ENCODE data around the gene UNCX.

The UNCX gene

GRCh38 chr7:1233333-1234048 is 819 bp downstream of the UNCX start:
- no peak for DNase-seq

GRCh38 chr7:1234049-1234880 is 1.6 kb downstream of the UNCX start:
- no peak for DNase-seq

GRCh38 chr7:1234881-1235500 is 2.3 kb downstream of the UNCX start:
- no peak for DNase-seq

DNA sequence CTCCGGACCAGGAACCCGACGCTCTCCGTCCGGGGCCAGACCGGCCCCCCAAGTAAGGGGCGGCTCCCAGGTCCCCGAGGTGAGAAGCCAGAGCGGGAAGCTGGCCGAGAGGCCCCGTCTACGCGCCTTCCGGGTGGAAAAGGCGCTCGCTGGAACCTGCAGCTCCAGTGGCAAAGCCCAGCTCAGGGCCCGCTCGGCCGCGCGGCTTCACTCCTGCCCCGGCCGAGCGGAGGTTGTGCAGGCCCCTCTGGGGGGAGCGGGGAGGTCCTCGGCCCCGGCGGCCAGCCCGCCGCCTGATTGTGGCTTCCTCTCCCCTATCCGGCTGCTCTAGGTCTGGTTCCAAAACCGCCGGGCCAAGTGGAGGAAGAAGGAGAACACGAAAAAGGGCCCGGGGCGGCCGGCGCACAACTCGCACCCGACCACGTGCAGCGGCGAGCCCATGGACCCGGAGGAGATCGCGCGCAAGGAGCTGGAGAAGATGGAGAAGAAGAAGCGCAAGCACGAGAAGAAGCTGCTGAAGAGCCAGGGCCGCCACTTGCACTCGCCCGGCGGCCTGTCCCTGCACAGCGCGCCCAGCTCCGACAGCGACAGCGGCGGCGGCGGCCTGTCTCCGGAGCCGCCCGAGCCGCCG is 2.9 kb downstream of the UNCX start:
- no peak for DNase-seq

GRCh38 chr7:1236132-1236661 is 3.5 kb downstream of the UNCX start:
- DNase-seq: no peak

DNA sequence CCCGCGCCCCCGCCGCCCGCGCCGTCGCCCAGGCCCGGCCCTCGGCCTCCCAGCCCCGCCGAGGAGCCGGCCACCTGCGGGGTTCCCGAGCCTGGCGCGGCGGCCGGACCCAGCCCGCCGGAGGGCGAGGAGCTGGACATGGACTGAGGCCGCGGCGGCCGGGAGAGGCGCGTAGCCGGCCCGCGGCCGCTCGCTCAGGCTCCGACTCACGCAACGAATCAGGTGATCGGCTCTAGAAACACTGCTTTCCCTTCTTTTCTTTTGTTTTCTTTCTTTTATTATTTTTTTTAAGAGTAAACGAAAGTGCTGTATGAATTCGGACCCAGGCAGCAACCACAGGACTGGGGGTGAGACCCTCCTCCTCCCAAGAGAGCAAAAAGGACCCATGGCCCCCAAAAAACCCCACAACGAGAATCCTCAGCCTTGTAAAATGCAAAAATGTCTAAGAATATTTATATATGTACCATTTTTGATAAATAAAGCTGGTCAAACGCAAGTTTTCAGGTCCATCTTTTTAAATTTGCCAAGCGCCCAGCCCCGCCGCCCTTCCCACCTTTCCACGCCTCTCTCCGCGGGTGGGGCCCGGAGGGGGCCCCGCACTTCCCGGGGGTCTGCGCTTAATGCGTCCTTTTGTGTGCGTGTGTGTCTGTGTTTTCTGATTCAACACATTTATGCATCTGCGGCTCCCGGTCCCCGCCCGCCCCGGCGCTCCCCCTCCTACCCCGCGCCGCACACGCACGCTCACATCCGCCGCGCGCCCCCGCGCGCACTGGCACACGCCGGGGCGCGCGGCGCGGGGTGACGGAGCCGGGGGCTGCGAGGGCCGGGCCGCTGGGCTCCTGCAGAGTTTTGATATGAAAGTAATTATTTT is 4.4 kb downstream of the UNCX start:
- DNase-seq: no peak

DNA sequence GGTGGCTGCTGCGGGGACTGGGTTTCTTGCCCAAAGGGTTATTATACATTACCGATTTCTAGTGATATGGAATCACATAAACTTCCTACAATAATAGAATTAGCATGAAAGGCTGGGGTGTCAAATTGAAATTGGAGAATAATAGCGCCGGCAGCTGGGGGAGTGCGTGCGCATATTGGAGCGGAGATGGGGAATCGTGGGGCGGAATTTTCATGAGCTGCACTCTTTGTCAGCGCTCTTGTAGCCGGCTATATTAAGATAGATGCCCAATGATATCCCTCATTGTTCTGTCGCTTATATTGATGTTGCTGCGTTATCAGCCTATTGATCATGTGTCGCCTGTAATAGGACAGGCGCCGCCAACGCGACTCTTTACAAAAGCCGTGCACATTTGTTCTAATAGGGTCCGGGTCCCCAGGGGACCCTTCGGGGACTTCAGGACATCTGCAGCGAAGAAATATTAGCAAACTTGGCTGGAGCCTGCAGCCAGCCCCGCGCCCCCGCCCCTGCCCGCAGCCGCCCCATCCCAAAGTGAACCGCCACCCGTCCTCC is 5.1 kb downstream of the UNCX start:
- no peak for DNase-seq

DNA sequence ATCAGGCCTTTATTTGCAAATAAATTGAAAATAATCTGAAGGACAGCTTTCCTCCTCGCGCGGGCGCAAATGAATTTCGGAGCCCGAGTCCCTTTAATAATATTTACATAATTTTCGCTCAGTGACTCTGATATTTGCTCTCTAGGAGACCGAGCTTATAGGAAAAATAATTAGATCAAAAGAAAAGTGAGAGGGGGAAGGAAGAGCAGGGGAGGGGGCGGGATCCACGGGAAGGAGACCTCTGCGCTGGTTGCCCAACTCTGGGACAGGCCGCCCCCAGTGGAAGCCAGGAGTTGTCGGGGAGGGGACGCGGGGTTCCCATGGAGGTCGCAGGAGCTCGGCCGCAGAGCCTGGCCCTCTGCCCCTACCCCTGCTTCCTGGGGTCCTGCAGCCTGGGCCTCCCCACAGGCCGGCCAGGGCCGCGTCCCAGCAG is 5.8 kb downstream of the UNCX start:
- DNase-seq: no peak

- DNase-seq: no peak
Observed at GRCh38 chr7:1238931-1239802, 6.5 kb downstream of the UNCX start.

- no peak for DNase-seq
Observed at GRCh38 chr7:1239803-1240516, 7.3 kb downstream of the UNCX start.

DNA sequence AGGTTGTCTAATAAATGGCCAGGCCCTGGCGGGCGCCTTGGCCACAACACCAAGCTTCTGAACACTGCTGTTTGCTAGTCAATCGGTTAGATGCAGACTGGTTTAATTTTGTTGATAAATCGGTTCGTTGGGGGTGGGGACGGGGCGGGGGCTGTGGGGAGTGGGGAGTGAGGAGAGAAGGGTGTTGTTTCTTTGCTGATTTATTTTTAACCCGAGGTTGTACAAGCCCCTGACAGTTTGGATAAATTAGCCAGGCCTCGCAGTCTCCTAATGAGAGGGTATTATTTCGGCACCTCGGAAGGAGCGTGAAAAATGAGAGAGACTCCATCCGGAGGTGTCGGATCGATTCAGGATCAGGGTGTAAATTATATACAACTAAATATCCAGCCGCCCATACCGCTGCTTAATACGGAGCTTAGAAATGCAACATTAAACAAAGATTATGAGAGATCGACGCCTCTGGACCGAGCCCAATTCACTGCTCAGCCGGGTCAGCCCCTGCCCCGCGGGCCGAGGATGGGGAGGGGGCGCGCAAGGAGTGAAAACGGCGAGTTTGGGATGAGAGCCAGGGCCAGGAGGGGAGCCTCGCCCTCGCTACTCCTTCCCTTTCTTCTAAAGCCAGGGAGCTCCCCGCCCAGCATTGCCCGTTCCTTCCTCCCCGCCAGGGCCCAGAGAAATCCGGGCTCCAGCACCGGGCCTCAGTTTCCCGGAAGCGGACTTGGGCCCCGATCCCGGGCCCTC is 8.0 kb downstream of the UNCX start:
- DNase-seq: no peak

DNA sequence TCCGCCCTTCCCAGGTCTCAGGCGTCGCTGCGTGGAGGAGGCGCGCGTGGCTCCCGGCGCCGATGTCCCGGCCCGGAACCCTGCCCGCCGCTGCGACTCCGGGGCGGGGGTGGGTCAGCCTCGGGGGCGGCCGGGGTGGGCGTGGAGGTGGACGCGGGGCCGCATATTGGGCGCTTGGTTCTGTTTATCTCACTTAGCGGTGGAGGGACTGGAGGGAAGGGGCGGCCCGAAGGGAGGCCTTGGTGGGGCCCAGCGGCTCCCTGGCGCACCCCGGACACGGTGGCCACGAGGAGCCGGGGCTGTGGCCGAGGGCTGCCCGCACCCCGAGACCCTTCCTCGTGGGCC is 8.6 kb downstream of the UNCX start:
- DNase-seq: no peak

DNA sequence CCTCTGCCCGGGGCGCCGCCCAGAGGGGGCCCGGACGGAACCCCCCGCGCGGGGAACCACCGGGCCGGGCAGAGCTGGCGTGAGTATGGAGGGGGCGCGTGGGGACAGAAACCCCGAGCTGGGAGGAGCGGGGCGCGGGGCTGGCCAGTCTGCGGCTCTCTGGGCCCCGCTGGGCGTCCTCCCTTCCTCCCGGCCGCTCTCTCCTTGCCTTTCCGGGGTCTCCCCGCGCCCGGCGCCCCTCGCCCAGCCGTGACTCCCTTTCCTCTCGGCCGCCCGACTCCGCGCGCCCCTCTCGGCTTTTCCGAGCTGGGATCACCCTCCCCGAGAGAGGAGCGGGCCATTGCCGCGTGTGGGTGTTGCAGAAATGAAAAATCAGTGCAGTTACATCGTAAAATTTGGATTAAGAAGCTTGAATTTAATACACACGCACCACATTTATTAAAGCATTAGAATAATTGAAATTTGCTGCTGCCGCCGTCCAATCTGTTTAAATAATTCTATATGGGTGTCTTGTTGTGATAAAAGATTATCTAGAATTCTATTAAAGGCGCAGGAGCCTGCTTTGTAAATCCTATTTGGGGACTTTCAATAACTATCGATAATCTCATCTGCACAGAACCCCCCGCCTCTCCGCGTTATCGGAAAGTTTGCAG is 9.1 kb downstream of the UNCX start:
- no peak for DNase-seq

- no peak for DNase-seq
Observed at GRCh38 chr7:1242256-1242605, 9.6 kb downstream of the UNCX start.

DNA sequence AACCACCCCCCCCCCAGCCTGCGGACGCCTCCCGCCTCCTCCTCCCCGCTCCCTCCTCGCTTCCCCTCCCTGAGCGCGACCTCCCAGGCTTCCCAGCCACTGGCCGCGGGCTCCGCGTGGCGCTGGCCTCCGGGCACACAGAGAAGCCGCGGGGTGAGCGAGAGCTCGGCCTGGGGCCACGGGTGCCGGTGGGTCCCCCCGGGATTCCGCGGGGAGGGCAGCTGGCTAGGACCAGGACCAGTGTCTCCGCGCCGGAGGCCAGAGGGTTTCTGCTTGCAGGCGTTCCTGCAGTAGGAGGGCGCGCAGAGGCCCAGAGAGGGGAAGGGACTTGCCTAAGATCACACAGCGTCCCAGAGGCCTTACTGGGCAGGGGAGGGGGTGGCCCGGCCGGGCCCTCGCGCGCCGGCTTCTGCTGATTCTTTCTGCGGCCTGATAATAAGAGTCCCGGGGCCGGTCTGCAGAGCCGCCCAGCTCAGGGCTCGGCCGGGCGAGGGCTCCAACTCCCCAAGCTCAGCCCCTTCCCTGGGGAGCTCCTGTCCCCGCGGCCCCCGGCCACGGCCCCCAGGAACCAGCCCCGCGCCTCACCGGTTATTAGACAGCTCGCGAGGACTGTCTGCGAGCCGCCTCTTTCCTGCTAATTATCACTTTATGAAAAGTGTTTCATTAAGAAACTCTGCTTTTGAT is 10.1 kb downstream of the UNCX start:
- no peak for DNase-seq

DNA sequence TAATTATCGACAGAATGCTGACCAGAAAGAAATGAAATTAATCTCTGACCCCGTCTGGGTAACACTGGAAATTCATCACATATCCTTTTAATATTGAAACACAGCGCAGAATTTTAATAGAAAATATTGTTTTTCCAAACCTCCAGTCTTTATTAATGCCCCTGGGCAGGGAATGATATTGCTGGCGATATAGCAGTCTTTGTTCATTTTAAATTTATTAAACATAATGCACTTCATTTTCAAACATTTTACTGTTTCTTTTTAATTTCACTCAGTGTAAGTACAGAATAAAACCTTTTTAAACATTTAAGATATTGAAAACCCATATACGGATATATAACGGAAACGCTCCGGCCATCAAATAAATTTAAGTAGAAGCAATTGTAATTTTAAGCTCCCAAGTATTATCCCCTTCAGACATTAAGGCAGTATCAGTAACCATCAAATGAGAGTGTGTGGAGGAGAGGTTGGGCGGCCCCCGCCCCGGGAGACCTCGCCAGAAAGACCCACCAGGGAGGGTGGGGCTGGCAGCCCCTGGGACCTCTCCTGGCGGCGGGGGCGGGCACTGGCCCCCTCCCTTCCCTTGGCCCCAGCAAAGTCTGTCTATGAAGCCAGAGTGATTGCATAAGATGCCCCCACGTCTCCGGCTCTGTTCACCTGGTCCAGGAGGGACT is 10.8 kb downstream of the UNCX start:
- no peak for DNase-seq

DNA sequence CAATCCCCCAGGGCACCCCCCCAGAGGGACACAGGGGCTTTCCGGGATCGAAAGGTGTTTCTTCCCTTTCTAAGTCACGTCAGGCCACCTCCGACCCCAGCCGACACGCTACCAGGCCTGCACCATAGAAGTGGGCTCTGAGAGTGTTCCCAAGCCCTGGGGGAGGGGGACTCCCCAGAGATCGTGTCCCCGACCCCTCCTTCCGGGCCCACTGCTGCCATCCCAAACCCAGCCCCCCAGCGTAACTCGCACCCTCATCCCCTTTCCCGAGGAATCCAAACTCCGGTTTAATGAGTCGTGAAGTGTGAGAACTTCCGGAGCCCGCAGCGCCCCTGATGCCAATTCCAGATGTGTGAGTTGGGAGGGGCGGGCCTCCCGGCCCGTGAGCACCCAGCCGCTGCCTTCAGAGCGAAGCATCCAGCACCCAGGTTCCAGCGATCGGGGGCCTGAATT is 11.3 kb downstream of the UNCX start:
- DNase-seq: no peak

Data from CD4-positive, alpha-beta T cell treated with Interleukin-12 subunit alpha and Interleukin-12 subunit beta, for 1 hour (primary cell).